Tibial artery (tissue), 4 donors: ENCODE data around the gene FARP1.

Source experiments
- DNase-seq, 2 donors: peaks; one replicate each; pipeline ENCODE4 v3.0.0-alpha.2; 2019
- H3K27ac ChIP-seq, 2 donors: fragments of 200-600 bp; sonication (generic) in 1 of 2; 1 replicate in 1 of 2; 2 replicates in 1 of 2; pipeline ENCODE4 v1.5.1; 2018 to 2019; ENCODE audit warnings: mild to moderate bottlenecking in 1 of 2
- H3K27me3 ChIP-seq, 2 donors: fragments of 200-600 bp; sonication (generic) in 1 of 2; one replicate each; pipeline versions ENCODE4 v1.5.1 to v1.6.0; 2016 to 2019
- H3K36me3 ChIP-seq, 3 donors: fragments of 200-600 bp; sonication (generic) in 2 of 3; one replicate each; pipeline ENCODE4 v1.5.1; 2016 to 2019; ENCODE audit warnings: mild to moderate bottlenecking in 2 of 3
- H3K4me1 ChIP-seq, 4 donors: fragments of 200-600 bp; sonication (generic) in 2 of 4; 1 replicate in 3 of 4; 2 replicates in 1 of 4; pipeline ENCODE4 v1.5.1; 2016 to 2019
- H3K4me3 ChIP-seq, 2 donors: fragments of 200-600 bp; sonication (generic) in 1 of 2; 1 replicate in 1 of 2; 2 replicates in 1 of 2; pipeline ENCODE4 v1.5.1; 2018 to 2019; ENCODE audit warnings: mild to moderate bottlenecking in 2 of 2
- H3K9me3 ChIP-seq, 3 donors: fragments of 200-600 bp; sonication (generic) in 1 of 3; one replicate each; pipeline ENCODE4 v1.5.1; 2016 to 2019
- intact Hi-C: fragments of 100-400 bp; cut with DNase I; formaldehyde crosslinking; loops from one replicate; pipeline ENCODE4 v1.15.0; 2023; ENCODE audit warnings: low total_unique reads
- TF ChIP-seq, protein P1 (sequence below), 2 experiments: fragments of 200-600 bp in 1 of 2; fragments of 450-650 bp in 1 of 2; IDR thresholded peaks; one replicate each; pipeline ENCODE4 v1.5.1; 2017 to 2019; ENCODE audit warnings: antibody characterized with exemption in 2 of 2, mild to moderate bottlenecking in 1 of 2, moderate library complexity in 1 of 2

Gene FARP1

DNA sequence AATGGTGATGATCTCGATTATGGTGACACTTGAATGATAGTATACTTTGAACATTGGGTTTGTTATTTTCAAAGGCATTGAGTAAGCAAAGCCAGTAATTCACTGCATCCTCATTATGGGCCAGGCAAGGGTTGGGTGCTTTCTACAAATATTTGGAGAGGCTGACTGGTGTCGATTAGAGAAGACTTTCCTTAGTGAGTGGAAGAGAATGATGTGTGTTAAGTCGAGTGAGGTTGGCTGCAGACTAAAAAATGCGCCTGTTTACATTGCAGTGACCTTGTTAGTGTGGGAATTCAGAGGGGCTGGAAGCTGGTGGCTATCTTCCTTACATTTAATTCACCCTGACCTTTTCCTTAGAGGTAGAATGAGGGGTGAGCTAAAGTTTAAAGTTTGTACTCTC lies 56.6 kb downstream of the FARP1 start:
- no peaks in the 10 kb centered on the region for H3K36me3 ChIP-seq
- H3K27ac ChIP-seq = no peak overlapping the region
- H3K27me3 ChIP-seq = no peaks in the 10 kb centered on the region
- H3K9me3 ChIP-seq = peaks cover 0 to 2% (median 0%) of the 10 kb centered on the region in 3 donors
- intact Hi-C loops = no loop called here
- TF ChIP-seq, protein P1, sequence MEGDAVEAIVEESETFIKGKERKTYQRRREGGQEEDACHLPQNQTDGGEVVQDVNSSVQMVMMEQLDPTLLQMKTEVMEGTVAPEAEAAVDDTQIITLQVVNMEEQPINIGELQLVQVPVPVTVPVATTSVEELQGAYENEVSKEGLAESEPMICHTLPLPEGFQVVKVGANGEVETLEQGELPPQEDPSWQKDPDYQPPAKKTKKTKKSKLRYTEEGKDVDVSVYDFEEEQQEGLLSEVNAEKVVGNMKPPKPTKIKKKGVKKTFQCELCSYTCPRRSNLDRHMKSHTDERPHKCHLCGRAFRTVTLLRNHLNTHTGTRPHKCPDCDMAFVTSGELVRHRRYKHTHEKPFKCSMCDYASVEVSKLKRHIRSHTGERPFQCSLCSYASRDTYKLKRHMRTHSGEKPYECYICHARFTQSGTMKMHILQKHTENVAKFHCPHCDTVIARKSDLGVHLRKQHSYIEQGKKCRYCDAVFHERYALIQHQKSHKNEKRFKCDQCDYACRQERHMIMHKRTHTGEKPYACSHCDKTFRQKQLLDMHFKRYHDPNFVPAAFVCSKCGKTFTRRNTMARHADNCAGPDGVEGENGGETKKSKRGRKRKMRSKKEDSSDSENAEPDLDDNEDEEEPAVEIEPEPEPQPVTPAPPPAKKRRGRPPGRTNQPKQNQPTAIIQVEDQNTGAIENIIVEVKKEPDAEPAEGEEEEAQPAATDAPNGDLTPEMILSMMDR (IDR thresholded peaks at IDR 0.05) = no peak
- no peak for DNase-seq
- peaks cover 0 to 29% (median 8%) of the 10 kb centered on the region in 4 donors for H3K4me1 ChIP-seq
- H3K4me3 ChIP-seq = no peak overlapping the region

DNA sequence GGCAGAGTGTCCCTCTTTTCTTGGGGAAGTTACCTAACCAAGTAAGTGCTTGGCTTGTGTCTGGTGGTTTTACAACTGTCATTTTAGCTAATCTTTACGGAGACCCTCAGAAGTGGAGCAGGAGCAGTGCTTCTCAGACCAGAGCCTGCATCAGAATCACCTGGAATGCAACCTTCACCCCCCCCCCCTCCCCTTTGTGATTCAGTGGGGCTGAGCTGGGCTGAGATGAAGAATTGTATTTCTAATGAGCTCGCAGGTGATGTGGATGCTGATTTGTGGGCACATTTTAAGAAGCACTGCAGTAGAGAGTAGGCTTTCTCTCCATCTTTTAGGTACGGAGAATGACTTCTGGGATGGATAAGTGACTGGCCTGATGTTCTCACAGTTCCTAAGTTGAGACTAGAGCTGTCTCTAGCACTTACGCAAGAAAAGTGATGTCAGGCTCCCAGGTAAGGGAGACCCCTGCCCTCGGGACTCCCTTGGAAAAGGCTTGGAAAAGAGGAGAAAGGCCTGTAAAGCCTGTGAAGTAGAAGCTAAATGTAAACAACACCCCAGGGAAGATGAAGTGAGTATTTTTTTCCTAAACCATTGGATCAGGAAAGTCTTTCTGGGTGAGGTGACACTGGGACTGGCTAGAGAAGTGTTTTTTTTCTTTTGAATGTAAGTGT lies 57.5 kb downstream of the FARP1 start:
- H3K36me3 ChIP-seq = no peaks in the 10 kb centered on the region
- H3K4me3 ChIP-seq = no peak overlapping the region
- no peak overlapping the region for H3K27ac ChIP-seq
- TF ChIP-seq, protein P1 (IDR thresholded peaks at IDR 0.05) = no peak
- intact Hi-C loops = no loop called here
- peaks cover 0 to 29% (median 8%) of the 10 kb centered on the region in 4 donors for H3K4me1 ChIP-seq
- peaks cover 0 to 5% (median 2%) of the 10 kb centered on the region in 3 donors for H3K9me3 ChIP-seq
- no peak for DNase-seq
- H3K27me3 ChIP-seq = no peaks in the 10 kb centered on the region

DNA sequence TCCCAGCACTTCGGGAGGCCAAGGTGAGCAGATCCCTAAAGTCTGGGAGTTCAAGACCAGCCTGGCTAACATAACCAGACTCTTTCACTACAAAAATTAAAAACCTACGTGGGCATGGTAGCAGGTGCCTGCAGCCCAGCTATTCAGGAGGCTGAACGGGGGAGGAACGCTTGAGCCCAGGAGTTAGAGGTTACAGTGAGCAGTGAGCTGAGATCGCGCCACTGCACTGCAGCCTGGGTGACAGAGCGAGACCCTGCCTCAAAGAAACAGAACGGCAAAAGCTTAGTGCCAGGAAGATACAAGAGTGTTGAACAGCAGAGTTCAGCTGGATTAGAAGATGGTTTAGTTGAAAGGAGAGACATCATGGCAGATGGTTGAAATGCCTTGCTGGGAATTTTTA lies 58.3 kb downstream of the FARP1 start:
- Histone ChIP-seq H3K4me1 (peaks cover 0 to 29% (median 8%) of the 10 kb centered on the region in 4 donors), H3K4me3 (no peak overlapping the region), H3K27ac (no peak overlapping the region), H3K36me3 (no peaks in the 10 kb centered on the region), H3K9me3 (peaks cover 0 to 5% (median 5%) of the 10 kb centered on the region in 3 donors), H3K27me3 (no peaks in the 10 kb centered on the region)
- no peak for DNase-seq
- TF ChIP-seq, protein P1 (IDR thresholded peaks at IDR 0.05) = no peak
- intact Hi-C loops = no loop called here

DNA sequence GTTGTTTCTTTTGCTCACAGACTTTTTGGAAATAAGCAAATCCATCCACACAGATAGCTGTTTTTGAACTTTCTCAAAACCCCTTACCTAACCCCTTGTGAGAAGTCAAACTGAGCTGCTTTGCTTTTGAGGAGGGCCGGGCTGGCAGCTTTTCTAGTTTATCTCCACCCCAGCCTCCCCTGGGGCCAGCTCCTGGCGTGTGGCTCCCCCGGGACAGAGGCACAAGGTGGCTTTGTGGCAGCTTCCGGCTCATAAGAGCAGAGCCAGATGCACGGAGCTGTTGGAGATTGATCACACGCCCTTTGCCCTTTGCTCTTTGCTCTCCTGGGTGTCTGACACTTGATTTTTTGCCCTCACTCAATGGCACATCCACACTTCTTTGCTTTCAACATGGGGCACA lies 59.1 kb downstream of the FARP1 start:
- no peak for DNase-seq
- Histone ChIP-seq H3K27ac (no peak overlapping the region), H3K36me3 (no peaks in the 10 kb centered on the region), H3K4me1 (peaks cover 0 to 34% (median 10%) of the 10 kb centered on the region in 4 donors), H3K4me3 (no peak overlapping the region), H3K27me3 (no peaks in the 10 kb centered on the region), H3K9me3 (peaks cover 0 to 5% (median 5%) of the 10 kb centered on the region in 3 donors)
- TF ChIP-seq, protein P1 (IDR thresholded peaks at IDR 0.05) = no peak
- intact Hi-C loops = no loop called here

DNA sequence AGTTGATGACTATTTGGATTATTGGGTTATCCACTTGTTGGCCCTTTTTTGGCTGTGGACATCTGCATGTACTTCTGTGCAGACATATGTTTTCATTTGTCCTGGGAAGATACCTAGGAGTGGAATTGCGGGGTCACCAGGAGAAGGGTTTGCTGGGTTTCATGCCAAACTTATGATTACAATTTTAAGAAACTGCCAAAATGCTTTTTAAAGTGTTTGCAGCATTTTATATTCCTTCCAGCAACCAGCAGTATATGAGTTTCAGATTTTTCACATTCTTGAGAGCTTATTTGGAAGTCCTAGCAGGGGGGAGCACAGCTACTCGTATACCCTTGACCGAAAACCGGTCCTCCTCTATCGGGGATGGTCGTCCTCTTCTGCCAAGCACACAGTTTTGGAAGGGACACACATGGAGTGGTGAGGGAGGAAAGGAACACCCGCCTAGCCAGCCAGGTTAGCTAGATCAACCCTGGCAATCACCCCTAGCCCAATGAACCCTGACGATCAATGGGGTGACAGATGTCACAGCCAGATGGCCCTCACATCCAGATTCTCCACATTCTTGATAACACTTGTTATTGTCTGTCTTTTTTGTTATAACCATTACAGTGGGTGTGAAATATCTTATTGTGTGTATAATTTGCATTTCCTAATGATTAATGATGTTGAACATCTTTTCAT lies 60.9 kb downstream of the FARP1 start:
- Histone ChIP-seq H3K9me3 (peaks cover 0 to 5% (median 5%) of the 10 kb centered on the region in 3 donors), H3K36me3 (no peaks in the 10 kb centered on the region), H3K4me1 (peaks cover 0 to 51% (median 16%) of the 10 kb centered on the region in 4 donors), H3K27me3 (no peaks in the 10 kb centered on the region), H3K27ac (no peak overlapping the region), H3K4me3 (no peak overlapping the region)
- intact Hi-C loops = no loop called here
- TF ChIP-seq, protein P1 (IDR thresholded peaks at IDR 0.05) = no peak
- DNase-seq = no peak
